ENCODE data around the gene KCNQ5.

- TF ChIP-seq REST (IDR thresholded peaks at IDR 0.05; ENCODE audit: insufficient read depth in 1 of 2, low read depth in 2 of 2, low read length in 1 of 2) = no peak
- TF ChIP-seq CTCF (IDR thresholded peaks at IDR 0.05) = no peak
- no peak for TF ChIP-seq POLR2AphosphoS5 (IDR thresholded peaks at IDR 0.05; ENCODE audit: low read depth, low read length)
These were observed 242.9 kb downstream of the KCNQ5 start for GRCh38 chr6:72864799-72865198.

Data from Panc1 (cell line).